ENCODE measurements around the gene ITGB1BP1. TPM values are rescaled to one million over a fixed set of nuclear protein-coding genes. Genes with fewer than 3 reads are reported as not detected.

The ITGB1BP1 gene
- total RNA-seq, 1 donor: 30.8 TPM

- DNase-seq (ENCODE audit: insufficient read length, low spot score, missing footprints): no peak
- TF ChIP-seq CTCF (IDR thresholded peaks at IDR 0.05; ENCODE audit: extremely low read depth, low read depth, low read length): no peak
- H3K36me3 ChIP-seq (ENCODE audit: insufficient read depth, low read length): peaks cover 80% of the 10 kb centered on the region
These were observed 59.0 kb downstream of the ITGB1BP1 start for GRCh38 chr2:9364373-9364772.

GRCh38 chr2:9360701-9361100, 62.6 kb downstream of the ITGB1BP1 start:
- no peak for TF ChIP-seq CTCF (IDR thresholded peaks at IDR 0.05; ENCODE audit: extremely low read depth, low read depth, low read length)
- Histone ChIP-seq H3K4me2 (ENCODE audit: insufficient read depth, low read length) (no peak overlapping the region), H3K27me3 (ENCODE audit: insufficient read depth, low read length) (no peaks in the 10 kb centered on the region), H3K27ac (ENCODE audit: low read depth, low read length) (no peak overlapping the region), H3K4me3 (ENCODE audit: insufficient read depth, low read length) (no peak overlapping the region), H4K20me1 (ENCODE audit: insufficient read depth, low read length) (no peaks in the 10 kb centered on the region), H3K36me3 (ENCODE audit: insufficient read depth, low read length) (peaks cover 93% of the 10 kb centered on the region), H2AFZ (ENCODE audit: low read length) (no peak overlapping the region), H3K9me3 (ENCODE audit: low read depth, low read length) (no peaks in the 10 kb centered on the region), H3K79me2 (ENCODE audit: insufficient read depth, low read length) (peaks cover 2% of the 10 kb centered on the region), H3K4me1 (ENCODE audit: insufficient read depth, low read length) (no peaks in the 10 kb centered on the region)
- no peak for DNase-seq (ENCODE audit: insufficient read length, low spot score, missing footprints)

More at GRCh38 chr2:9364373-9364772, 59.0 kb downstream of the ITGB1BP1 start:
- Histone ChIP-seq H3K27ac (ENCODE audit: low read depth, low read length) (no peak overlapping the region), H3K4me2 (ENCODE audit: insufficient read depth, low read length) (no peak overlapping the region), H3K27me3 (ENCODE audit: insufficient read depth, low read length) (no peaks in the 10 kb centered on the region), H2AFZ (ENCODE audit: low read length) (no peak overlapping the region), H3K9me3 (ENCODE audit: low read depth, low read length) (no peaks in the 10 kb centered on the region), H4K20me1 (ENCODE audit: insufficient read depth, low read length) (no peaks in the 10 kb centered on the region), H3K79me2 (ENCODE audit: insufficient read depth, low read length) (peaks cover 2% of the 10 kb centered on the region), H3K4me1 (ENCODE audit: insufficient read depth, low read length) (no peaks in the 10 kb centered on the region), H3K4me3 (ENCODE audit: insufficient read depth, low read length) (no peak overlapping the region)

GRCh38 chr2:9360110-9360509, 63.2 kb downstream of the ITGB1BP1 start:
- Histone ChIP-seq H3K9me3 (ENCODE audit: low read depth, low read length) (no peaks in the 10 kb centered on the region), H3K79me2 (ENCODE audit: insufficient read depth, low read length) (peaks cover 2% of the 10 kb centered on the region), H4K20me1 (ENCODE audit: insufficient read depth, low read length) (no peaks in the 10 kb centered on the region), H3K4me3 (ENCODE audit: insufficient read depth, low read length) (no peak overlapping the region), H3K4me2 (ENCODE audit: insufficient read depth, low read length) (no peak overlapping the region), H3K27me3 (ENCODE audit: insufficient read depth, low read length) (no peaks in the 10 kb centered on the region), H3K4me1 (ENCODE audit: insufficient read depth, low read length) (no peaks in the 10 kb centered on the region), H3K36me3 (ENCODE audit: insufficient read depth, low read length) (peaks cover 94% of the 10 kb centered on the region), H3K27ac (ENCODE audit: low read depth, low read length) (no peak overlapping the region), H2AFZ (ENCODE audit: low read length) (no peak overlapping the region)
- TF ChIP-seq CTCF (IDR thresholded peaks at IDR 0.05; ENCODE audit: extremely low read depth, low read depth, low read length): no peak
- no peak for DNase-seq (ENCODE audit: insufficient read length, low spot score, missing footprints)

- no peak overlapping the region for H3K27ac ChIP-seq (ENCODE audit: low read depth, low read length)
- peaks cover 2% of the 10 kb centered on the region for H3K79me2 ChIP-seq (ENCODE audit: insufficient read depth, low read length)
- H3K36me3 ChIP-seq (ENCODE audit: insufficient read depth, low read length): peaks cover 92% of the 10 kb centered on the region
- H3K4me1 ChIP-seq (ENCODE audit: insufficient read depth, low read length): no peaks in the 10 kb centered on the region
- H2AFZ ChIP-seq (ENCODE audit: low read length): no peak overlapping the region
- no peak overlapping the region for H3K4me2 ChIP-seq (ENCODE audit: insufficient read depth, low read length)
- DNase-seq (ENCODE audit: insufficient read length, low spot score, missing footprints): no peak
- TF ChIP-seq CTCF (IDR thresholded peaks at IDR 0.05; ENCODE audit: extremely low read depth, low read depth, low read length): no peak
- H3K9me3 ChIP-seq (ENCODE audit: low read depth, low read length): no peaks in the 10 kb centered on the region
- H4K20me1 ChIP-seq (ENCODE audit: insufficient read depth, low read length): no peaks in the 10 kb centered on the region
- no peaks in the 10 kb centered on the region for H3K27me3 ChIP-seq (ENCODE audit: insufficient read depth, low read length)
- H3K4me3 ChIP-seq (ENCODE audit: insufficient read depth, low read length): no peak overlapping the region
These were observed 63.9 kb downstream of the ITGB1BP1 start for GRCh38 chr2:9359463-9359862.

All from osteoblast (primary cell).